H9 (cell line): ENCODE measurements around the gene KCNH1. TPM values are rescaled to one million over a fixed set of nuclear protein-coding genes. Genes with fewer than 3 reads are reported as not detected.

Experiments
- DNase-seq: peaks from one replicate; pipeline ENCODE4 v3.0.0-alpha.2; 2017
- H2AFZ ChIP-seq: one replicate; pipeline ENCODE4 v1.6.1; 2013; ENCODE audit warnings: mild to moderate bottlenecking, low read length, control low read depth, moderate library complexity
- H2AK5ac ChIP-seq: 2 replicates; pipeline ENCODE4 v1.6.1; 2013; ENCODE audit warnings: low read length, control low read depth, mixed read lengths; ENCODE audit not compliant: insufficient read length
- H2BK120ac ChIP-seq: one replicate; pipeline ENCODE4 v1.6.1; 2013; ENCODE audit warnings: low read depth, mild to moderate bottlenecking, low read length, control low read depth, inconsistent platforms; ENCODE audit not compliant: poor library complexity, severe bottlenecking
- H2BK12ac ChIP-seq: 2 replicates; pipeline ENCODE4 v1.6.1; 2013; ENCODE audit warnings: low read length, control low read depth, mixed read lengths, low read depth; ENCODE audit not compliant: insufficient read length
- H2BK15ac ChIP-seq: 2 replicates; pipeline ENCODE4 v1.6.1; 2013; ENCODE audit warnings: low read depth, low read length, control low read depth
- H2BK20ac ChIP-seq: one replicate; pipeline ENCODE4 v1.6.1; 2013; ENCODE audit warnings: low read depth, mild to moderate bottlenecking, low read length, control low read depth, inconsistent platforms; ENCODE audit not compliant: poor library complexity, severe bottlenecking
- H2BK5ac ChIP-seq: 2 replicates; pipeline ENCODE4 v1.6.1; 2013; ENCODE audit warnings: low read length, control low read depth, mixed read lengths; ENCODE audit not compliant: insufficient read length
- H3K14ac ChIP-seq: 2 replicates; pipeline ENCODE4 v1.6.1; 2013; ENCODE audit warnings: low read length, control low read depth; ENCODE audit not compliant: insufficient read depth
- H3K18ac ChIP-seq: 2 replicates; pipeline ENCODE4 v1.6.1; 2013; ENCODE audit warnings: low read depth, mild to moderate bottlenecking, mixed read lengths, low read length, control low read depth; ENCODE audit not compliant: insufficient read length
- H3K23ac ChIP-seq: 2 replicates; pipeline ENCODE4 v1.6.1; 2013; ENCODE audit warnings: low read length, control low read depth, mixed read lengths, low read depth; ENCODE audit not compliant: insufficient read length
- H3K23me2 ChIP-seq: 2 replicates; pipeline ENCODE4 v1.6.1; 2013; ENCODE audit warnings: low read depth, mild to moderate bottlenecking, mixed read lengths, low read length, control low read depth; ENCODE audit not compliant: insufficient read length, poor library complexity, severe bottlenecking
- H3K27ac ChIP-seq: 2 replicates; pipeline ENCODE4 v1.5.1; 2013; ENCODE audit warnings: low read length, control low read depth, mixed read lengths, low read depth; ENCODE audit not compliant: insufficient read length
- H3K27me3 ChIP-seq: 2 replicates; pipeline ENCODE4 v1.6.1; 2013; ENCODE audit warnings: low read length, control low read depth, inconsistent platforms; ENCODE audit not compliant: insufficient read depth
- H3K4ac ChIP-seq: 2 replicates; pipeline ENCODE4 v1.6.1; 2013; ENCODE audit warnings: low read depth, mild to moderate bottlenecking, control low read depth, inconsistent platforms, low read length, moderate library complexity
- H3K4me1 ChIP-seq: 2 replicates; pipeline ENCODE4 v1.6.1; 2013; ENCODE audit warnings: low read length, control low read depth, inconsistent platforms; ENCODE audit not compliant: insufficient read depth
- H3K4me2 ChIP-seq: 2 replicates; pipeline ENCODE4 v1.6.1; 2013; ENCODE audit warnings: low read length, control low read depth, mixed read lengths; ENCODE audit not compliant: insufficient read length, insufficient read depth
- H3K56ac ChIP-seq: 2 replicates; pipeline ENCODE4 v1.6.1; 2013; ENCODE audit warnings: low read depth, mild to moderate bottlenecking, mixed read lengths, low read length, control low read depth; ENCODE audit not compliant: insufficient read length
- H3K79me1 ChIP-seq: 2 replicates; pipeline ENCODE4 v1.6.1; 2013; ENCODE audit warnings: low read depth, mild to moderate bottlenecking, moderate library complexity, low read length, control low read depth, inconsistent platforms; ENCODE audit not compliant: insufficient read depth, poor library complexity, severe bottlenecking
- H3K79me2 ChIP-seq: 2 replicates; pipeline ENCODE4 v1.6.1; 2013; ENCODE audit warnings: low read length, control low read depth, inconsistent platforms; ENCODE audit not compliant: insufficient read depth
- H3K9ac ChIP-seq: 2 replicates; pipeline ENCODE4 v1.6.1; 2013; ENCODE audit warnings: low read length, control low read depth, mixed read lengths; ENCODE audit not compliant: insufficient read length; ENCODE audit errors: extremely low read depth
- H3K9me3 ChIP-seq: one replicate; pipeline ENCODE4 v1.6.1; 2013; ENCODE audit warnings: low read depth, low read length, inconsistent platforms; ENCODE audit not compliant: control insufficient read depth
- H3T11ph ChIP-seq: one replicate; pipeline ENCODE4 v1.6.1; 2013; ENCODE audit warnings: mild to moderate bottlenecking, low read length, control low read depth, inconsistent platforms
- H4K20me1 ChIP-seq: one replicate; pipeline ENCODE4 v1.6.1; 2013; ENCODE audit not compliant: control insufficient read depth, insufficient read length, insufficient read depth
- H4K5ac ChIP-seq: 2 replicates; pipeline ENCODE4 v1.6.1; 2013; ENCODE audit warnings: low read depth, mild to moderate bottlenecking, mixed read lengths, low read length, control low read depth; ENCODE audit not compliant: insufficient read length
- H4K8ac ChIP-seq: replicated peaks from 2 replicates; pipeline ENCODE4 v1.6.1; 2013; ENCODE audit warnings: low read length, control low read depth, mixed read lengths, low read depth; ENCODE audit not compliant: insufficient read length
- H4K91ac ChIP-seq: 2 replicates; pipeline ENCODE4 v1.6.1; 2013; ENCODE audit warnings: low read depth, mild to moderate bottlenecking, moderate library complexity, mixed read lengths, low read length, control low read depth; ENCODE audit not compliant: insufficient read length
- H3K27ac Mint-ChIP-seq, 3 experiments: 2 replicates in 2 of 3; 3 replicates in 1 of 3; pipeline ENCODE4 v1.8.0; 2020 to 2021; ENCODE audit warnings: mixed read lengths in 3 of 3, mild to moderate bottlenecking in 1 of 3, moderate library complexity in 1 of 3
- H3K27me3 Mint-ChIP-seq: 2 replicates; pipeline ENCODE4 v1.8.0; 2021; ENCODE audit warnings: low read depth, mild to moderate bottlenecking, moderate library complexity, mixed read lengths
- H3K36me3 Mint-ChIP-seq, 3 experiments: 2 replicates in 2 of 3; 3 replicates in 1 of 3; pipeline ENCODE4 v1.8.0; 2020 to 2021; ENCODE audit warnings: low read depth in 3 of 3, mixed read lengths in 3 of 3; ENCODE audit not compliant: insufficient read depth in 1 of 3
- H3K4me1 Mint-ChIP-seq, 2 experiments: 2 replicates each; pipeline ENCODE4 v1.8.0; 2020; ENCODE audit warnings: mixed read lengths in 2 of 2
- H3K4me3 Mint-ChIP-seq, 2 experiments: 2 replicates in 1 of 2; 3 replicates in 1 of 2; pipeline ENCODE4 v1.8.0; 2020 to 2021; ENCODE audit warnings: mild to moderate bottlenecking in 2 of 2, mixed read lengths in 2 of 2, moderate library complexity in 1 of 2
- H3K9me3 Mint-ChIP-seq, 2 experiments: 2 replicates in 1 of 2; 3 replicates in 1 of 2; pipeline ENCODE4 v1.8.0; 2020; ENCODE audit warnings: mild to moderate bottlenecking in 2 of 2, mixed read lengths in 2 of 2, moderate library complexity in 1 of 2
- CTCF ChIP-seq: fragments of 200-600 bp; sonication (generic); conservative IDR thresholded peaks from 3 replicates; pipeline ENCODE4 v1.8.0; 2021; ENCODE audit warnings: antibody characterized with exemption, mild to moderate bottlenecking
- WGBS: extraction: QIAGEN DNeasy Blood & Tissue Kit; methylation state at CpG from one replicate; pipeline ENCODE4 v1.1.7; 2013; ENCODE audit warnings: missing lambda C conversion rate, low lambda C conversion rate, mixed read lengths; ENCODE audit not compliant: insufficient read length; ENCODE audit errors: extremely low coverage; 5-methylcytosine and 5-hydroxymethylcytosine counted together
- total RNA-seq: library from RNA; stranded (reverse); gene quantifications from 2 replicates; pipeline ENCODE4 v1.2.1, GENCODE V29; 2021

The KCNH1 gene
- total RNA-seq, 1 experiment from 2014 or later = 0.11 TPM

DNA sequence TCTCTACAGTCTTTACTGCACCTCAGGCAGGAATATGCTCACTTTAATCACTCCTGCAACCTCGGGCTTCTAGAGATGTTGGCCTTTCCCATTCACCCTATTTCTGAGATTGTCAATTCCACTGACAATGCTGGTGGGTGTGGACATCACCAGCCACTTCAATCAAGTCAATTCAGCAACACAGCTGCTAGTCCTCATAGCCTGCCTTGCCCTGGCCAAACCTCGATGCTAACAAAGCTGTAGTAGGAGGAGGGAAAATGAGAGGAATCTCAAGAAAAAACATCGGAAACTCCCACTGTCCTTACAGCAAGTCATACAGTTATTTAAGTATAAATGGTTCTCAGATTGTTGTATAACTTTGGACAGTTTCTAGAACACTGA lies 155.0 kb downstream of the KCNH1 start:
- Histone ChIP-seq H4K91ac (no peak overlapping the region), H2AK5ac (no peak overlapping the region), H2BK15ac (no peak overlapping the region), H4K8ac (no peak overlapping the region), H3K18ac (no peak overlapping the region), H2AFZ (no peak overlapping the region), H2BK120ac (no peak overlapping the region), H3K23ac (no peak overlapping the region), H4K20me1 (no peaks in the 10 kb centered on the region), H3K14ac (no peak overlapping the region), H3K4ac (no peak overlapping the region), H3K23me2 (no peaks in the 10 kb centered on the region), H2BK5ac (no peak overlapping the region), H3K4me2 (no peak overlapping the region), H2BK12ac (no peak overlapping the region), H2BK20ac (no peak overlapping the region), H3K4me1 (no peaks in the 10 kb centered on the region), H3K9ac (no peak overlapping the region), H3K79me2 (no peaks in the 10 kb centered on the region), H3K79me1 (no peaks in the 10 kb centered on the region), H4K5ac (no peak overlapping the region), H3K9me3 (no peaks in the 10 kb centered on the region), H3T11ph (no peak overlapping the region), H3K27ac (no peak overlapping the region), H3K56ac (no peak overlapping the region), H3K27me3 (no peaks in the 10 kb centered on the region)
- no CpG with 5 or more reads among the region's 3 CpGs for WGBS
- Mint-ChIP-seq H3K4me3 (no peak overlapping the region), H3K36me3 (no peaks in the 10 kb centered on the region), H3K27me3 (no peaks in the 10 kb centered on the region; the same call in 1 of the 2 replicates), H3K9me3 (peaks cover 9 to 21% of the 10 kb centered on the region in 2 experiments), H3K27ac (no peak overlapping the region), H3K4me1 (no peaks in the 10 kb centered on the region)
- DNase-seq = no peak
- TF ChIP-seq CTCF = no peak
